Measurements from ENCODE around the gene ANKS6.

GRCh38 chr9:98750364-98751060 is 45.8 kb downstream of the ANKS6 start:
- TF ChIP-seq CTCF (IDR thresholded peaks at IDR 0.05; ENCODE audit: low read depth, low read length, poor library complexity, severe bottlenecking) (no peak), EZH2phosphoT487 (IDR thresholded peaks at IDR 0.05; ENCODE audit: borderline replicate concordance, low read length) (no peak)
